MM.1S (cell line): ENCODE measurements around the gene ZNF273.
"Not testable (repeated sequence)": the region's sequence is repeated elsewhere in the genome, so short reads cannot be mapped to it uniquely, and the experiment has no call there.

Source experiments
- CTCF ChIP-seq: fragments of 300-600 bp; sonication (generic); IDR thresholded peaks from 2 replicates; pipeline ENCODE4 v1.5.1; 2016; ENCODE audit warnings: antibody characterized with exemption, low read length, mixed read lengths
- EZH2 ChIP-seq: fragments of 300-600 bp; sonication (generic); optimal IDR thresholded peaks from 2 replicates; pipeline ENCODE3; 2017; ENCODE audit warnings: low read depth, mild to moderate bottlenecking, antibody characterized with exemption, low read length, mixed read lengths
- EZH2phosphoT487 ChIP-seq: fragments of 300-600 bp; sonication (generic); IDR thresholded peaks from 2 replicates; pipeline ENCODE4 v1.6.1; 2018; ENCODE audit warnings: antibody characterized with exemption, low read length

- not testable (repeated sequence) for TF ChIP-seq CTCF, EZH2, EZH2phosphoT487
These were observed 640 bp upstream of the ZNF273 start for GRCh38 chr7:64902461-64902805.
